Mucosa of rectum (tissue), 2 donors: ENCODE results near the gene KCNIP4.
A peak's percentile ranks its signal among the peaks of the same experiment; 100 is the strongest.

Experiments
- H3K27ac ChIP-seq, 2 donors: one replicate each; pipeline ENCODE4 v1.7.0; 2013; ENCODE audit warnings: inconsistent platforms in 2 of 2, low read depth in 2 of 2, low read length in 2 of 2
- H3K27me3 ChIP-seq, 2 donors: one replicate each; pipeline ENCODE4 v1.7.0; 2013; ENCODE audit warnings: low read length in 2 of 2; ENCODE audit not compliant: control insufficient read depth in 2 of 2, insufficient read depth in 2 of 2
- H3K36me3 ChIP-seq, 2 donors: one replicate each; pipeline ENCODE4 v1.7.0; 2013; ENCODE audit warnings: low read length in 2 of 2; ENCODE audit not compliant: control insufficient read depth in 2 of 2, insufficient read depth in 2 of 2
- H3K4me1 ChIP-seq, 2 donors: one replicate each; pipeline ENCODE4 v1.7.0; 2013; ENCODE audit warnings: low read length in 2 of 2, mild to moderate bottlenecking in 1 of 2; ENCODE audit not compliant: control insufficient read depth in 2 of 2, insufficient read depth in 2 of 2
- H3K4me3 ChIP-seq, 2 donors: one replicate each; pipeline ENCODE4 v1.7.0; 2013; ENCODE audit warnings: low read length in 2 of 2
- H3K9ac ChIP-seq, 2 donors: one replicate each; pipeline ENCODE4 v1.7.0; 2013; ENCODE audit warnings: low read length in 2 of 2, low read depth in 1 of 2, mild to moderate bottlenecking in 1 of 2
- H3K9me3 ChIP-seq, 2 donors: one replicate each; pipeline ENCODE4 v1.7.0; 2013; ENCODE audit warnings: low read length in 2 of 2; ENCODE audit not compliant: control insufficient read depth in 2 of 2
- donor health status: healthy.
- donor health status: Normal muscosa, but diverticular disease.

The KCNIP4 gene

GRCh38 chr4:20700007-20700761 lies 1248.4 kb downstream of the KCNIP4 start, which contains the start of gene PACRGL:
TSS of gene PACRGL (plus strand) at chr4:20700458. CDS start at chr4:20704482, 4,024 bp downstream.
- H3K4me1 ChIP-seq: peaks cover 4 to 10% of the 10 kb centered on the region in 2 donors
- peak within 1 kb of the TSS; percentile 56 to 61 for H3K27ac ChIP-seq
- no peaks in the 10 kb centered on the region for H3K9me3 ChIP-seq
- peaks cover 7 to 9% of the 10 kb centered on the region in 2 donors for H3K36me3 ChIP-seq
- H3K9ac ChIP-seq: peak within 1 kb of the TSS; percentile 85 to 88
- H3K4me3 ChIP-seq: peak within 1 kb of the TSS; percentile 89 to 93
- H3K27me3 ChIP-seq: no peaks in the 10 kb centered on the region

GRCh38 chr4:20698820-20699219 lies 1249.8 kb downstream of the KCNIP4 start:
- H3K4me3 ChIP-seq: no peak overlapping the region
- H3K27me3 ChIP-seq: no peaks in the 10 kb centered on the region
- H3K9ac ChIP-seq: no peak overlapping the region
- no peak overlapping the region for H3K27ac ChIP-seq
- H3K36me3 ChIP-seq: no peaks in the 10 kb centered on the region
- no peaks in the 10 kb centered on the region for H3K9me3 ChIP-seq
- peaks cover 4 to 10% of the 10 kb centered on the region in 2 donors for H3K4me1 ChIP-seq

- H3K4me1 ChIP-seq: peaks cover 4 to 10% of the 10 kb centered on the region in 2 donors
- no peak overlapping the region for H3K4me3 ChIP-seq
- no peaks in the 10 kb centered on the region for H3K27me3 ChIP-seq
- H3K27ac ChIP-seq: no peak overlapping the region
- no peak overlapping the region for H3K9ac ChIP-seq
- no peaks in the 10 kb centered on the region for H3K36me3 ChIP-seq
- no peaks in the 10 kb centered on the region for H3K9me3 ChIP-seq
Measured at GRCh38 chr4:20698382-20698781, 1250.2 kb downstream of the KCNIP4 start.

- H3K9me3 ChIP-seq: no peaks in the 10 kb centered on the region
- H3K4me1 ChIP-seq: peaks cover 4 to 10% of the 10 kb centered on the region in 2 donors
- H3K9ac ChIP-seq: no peak overlapping the region
- no peak overlapping the region for H3K27ac ChIP-seq
- H3K4me3 ChIP-seq: no peak overlapping the region
- H3K36me3 ChIP-seq: no peaks in the 10 kb centered on the region
- H3K27me3 ChIP-seq: no peaks in the 10 kb centered on the region
Measured at GRCh38 chr4:20696815-20697214, 1251.8 kb downstream of the KCNIP4 start.

- H3K4me3 ChIP-seq: no peak overlapping the region
Measured at GRCh38 chr4:20687864-20688263, 1260.7 kb downstream of the KCNIP4 start.

GRCh38 chr4:20684852-20685763 lies 1263.5 kb downstream of the KCNIP4 start:
- no peaks in the 10 kb centered on the region for H3K4me1 ChIP-seq
- H3K9me3 ChIP-seq: no peaks in the 10 kb centered on the region
- H3K27ac ChIP-seq: no peak overlapping the region
- no peaks in the 10 kb centered on the region for H3K36me3 ChIP-seq
- H3K27me3 ChIP-seq: no peaks in the 10 kb centered on the region
- H3K4me3 ChIP-seq: no peak overlapping the region
- no peak overlapping the region for H3K9ac ChIP-seq

More at GRCh38 chr4:20687864-20688263, 1260.7 kb downstream of the KCNIP4 start:
- Histone ChIP-seq H3K27me3 (no peaks in the 10 kb centered on the region), H3K9me3 (no peaks in the 10 kb centered on the region), H3K36me3 (no peaks in the 10 kb centered on the region), H3K27ac (no peak overlapping the region), H3K9ac (no peak overlapping the region), H3K4me1 (no peaks in the 10 kb centered on the region)

- Histone ChIP-seq H3K4me1 (no peaks in the 10 kb centered on the region), H3K4me3 (no peak overlapping the region), H3K27ac (no peak overlapping the region), H3K27me3 (no peaks in the 10 kb centered on the region), H3K9me3 (no peaks in the 10 kb centered on the region), H3K36me3 (no peaks in the 10 kb centered on the region), H3K9ac (no peak overlapping the region)
Measured at GRCh38 chr4:20683766-20684165, 1264.8 kb downstream of the KCNIP4 start.

GRCh38 chr4:20682853-20683252 lies 1265.7 kb downstream of the KCNIP4 start:
- Histone ChIP-seq H3K27me3 (no peaks in the 10 kb centered on the region), H3K4me1 (no peaks in the 10 kb centered on the region), H3K9me3 (no peaks in the 10 kb centered on the region), H3K36me3 (no peaks in the 10 kb centered on the region), H3K4me3 (no peak overlapping the region), H3K9ac (no peak overlapping the region), H3K27ac (no peak overlapping the region)

- Histone ChIP-seq H3K4me1 (no peaks in the 10 kb centered on the region), H3K4me3 (no peak overlapping the region), H3K9ac (no peak overlapping the region), H3K9me3 (no peaks in the 10 kb centered on the region), H3K27me3 (no peaks in the 10 kb centered on the region), H3K27ac (no peak overlapping the region), H3K36me3 (no peaks in the 10 kb centered on the region)
Measured at GRCh38 chr4:20681271-20681670, 1267.3 kb downstream of the KCNIP4 start.

- Histone ChIP-seq H3K4me1 (no peaks in the 10 kb centered on the region), H3K27ac (no peak overlapping the region), H3K4me3 (no peak overlapping the region), H3K27me3 (no peaks in the 10 kb centered on the region), H3K36me3 (no peaks in the 10 kb centered on the region), H3K9ac (no peak overlapping the region), H3K9me3 (no peaks in the 10 kb centered on the region)
Measured at GRCh38 chr4:20680736-20681135, 1267.8 kb downstream of the KCNIP4 start.
